HCT116 (cell line): ENCODE data around the gene DAPK2. TPM values are rescaled to one million over a fixed set of nuclear protein-coding genes. Genes with fewer than 3 reads are reported as not detected.
"Not testable (repeated sequence)": the region's sequence is repeated elsewhere in the genome, so short reads cannot be mapped to it uniquely, and the experiment has no call there.

Source experiments
- ATAC-seq: fragments of 200-7000 bp; cut with Tn5 transposase; 2 replicates; pipeline ENCODE4 v1.9.1; 2020; ENCODE audit warnings: mild to moderate bottlenecking, moderate library complexity
- BruUV-seq: library from RNA; stranded (reverse); fragments of 400-500 nt; replicated peaks from 2 replicates; lab custom pipeline; 2021; lab: Mats Ljungman, UMichigan
- CTCF ChIA-PET: fragments of 300-600 bp; sonication (Branson Sonifier 250); formaldehyde crosslinking; loops from one replicate; lab custom pipeline; 2021; ENCODE audit warnings: antibody characterized with exemption; lab: Charles Lee
- POLR2A ChIA-PET: fragments of 300-600, 350-600 bp; sonication (Branson Sonifier 250); formaldehyde crosslinking; loops from one replicate; lab custom pipeline; 2021; ENCODE audit warnings: antibody characterized with exemption; lab: Charles Lee
- RAD21 ChIA-PET, 2 experiments: fragments of 300-600 bp; sonication (Branson Sonifier 250); formaldehyde crosslinking; loops; one replicate each; lab custom pipeline; 2023; ENCODE audit warnings: low total read pairs in 2 of 2; ENCODE audit not compliant: uncharacterized antibody in 2 of 2, unreplicated experiment in 2 of 2, low non-redundant PET in 1 of 2; lab: Charles Lee
- DNase-seq: peaks from one replicate; pipeline ENCODE4 v3.0.0-alpha.2; 2010; ENCODE audit warnings: low read depth, low spot score
- H2AFZ ChIP-seq: fragments of 200-600 bp; shearing (Covaris generic), sonication (generic); 2 replicates; pipeline ENCODE4 v1.6.1; 2017; ENCODE audit warnings: low read depth, mixed run types, mixed read lengths, antibody characterized with exemption, low read length; ENCODE audit not compliant: poor library complexity, severe bottlenecking
- H3K27ac ChIP-seq: 2 replicates; pipeline ENCODE4 v1.5.1; 2012; ENCODE audit warnings: low read depth, low read length
- H3K27me3 ChIP-seq: fragments of 200-600 bp; sonication (generic); 2 replicates; pipeline ENCODE4 v1.6.1; 2016; ENCODE audit warnings: mixed run types, low read length, mixed read lengths; ENCODE audit not compliant: insufficient read depth
- H3K36me3 ChIP-seq, 2 experiments: fragments of 200-500 bp in 1 of 2; fragments of 200-600 bp in 1 of 2; sonication (Bioruptor generic) in 1 of 2; sonication (generic) in 1 of 2; 2 replicates each; pipeline versions ENCODE4 v1.5.1 to v1.6.1; 2014 to 2016; ENCODE audit warnings: low read length in 2 of 2, inconsistent platforms in 1 of 2, mixed read lengths in 1 of 2, mixed run types in 1 of 2; ENCODE audit not compliant: insufficient read depth in 2 of 2, control insufficient read depth in 1 of 2
- H3K4me1 ChIP-seq, 2 experiments: fragments of 200-600 bp in 1 of 2; sonication (generic) in 1 of 2; 2 replicates each; pipeline versions ENCODE4 v1.5.1 to v1.6.1; 2012 to 2017; ENCODE audit warnings: low read length in 2 of 2, inconsistent platforms in 1 of 2, mild to moderate bottlenecking in 1 of 2, mixed read lengths in 1 of 2, mixed run types in 1 of 2, moderate library complexity in 1 of 2; ENCODE audit not compliant: insufficient read depth in 2 of 2, control insufficient read depth in 1 of 2
- H3K4me2 ChIP-seq: fragments of 200-600 bp; sonication (generic); 2 replicates; pipeline ENCODE4 v1.6.1; 2017; ENCODE audit warnings: mixed run types, low read length, mixed read lengths
- H3K4me3 ChIP-seq, 2 experiments: fragments of 200-600 bp in 1 of 2; sonication (generic) in 1 of 2; replicated peaks in 1 of 2; 2 replicates each; pipeline ENCODE4 v1.5.1; 2011 to 2016; ENCODE audit warnings: low read length in 2 of 2, control low read depth in 1 of 2, low read depth in 1 of 2, mild to moderate bottlenecking in 1 of 2, mixed read lengths in 1 of 2, mixed run types in 1 of 2
- H3K79me2 ChIP-seq: fragments of 200-600 bp; sonication (generic); 2 replicates; pipeline ENCODE4 v1.6.1; 2017; ENCODE audit warnings: mild to moderate bottlenecking, mixed run types, low read length, moderate library complexity, mixed read lengths; ENCODE audit not compliant: insufficient read depth
- H3K9ac ChIP-seq: fragments of 200-600 bp; sonication (generic); 2 replicates; pipeline ENCODE4 v1.6.1; 2016; ENCODE audit warnings: low read length, mixed read lengths
- H3K9me2 ChIP-seq: fragments of 200-600 bp; sonication (generic), shearing (Covaris generic); 2 replicates; pipeline ENCODE4 v1.6.1; 2017; ENCODE audit warnings: mixed run types, mild to moderate bottlenecking, moderate library complexity; ENCODE audit not compliant: insufficient read depth
- H3K9me3 ChIP-seq, 2 experiments: fragments of 200-500 bp in 1 of 2; fragments of 200-600 bp in 1 of 2; sonication (Bioruptor generic) in 1 of 2; sonication (generic) in 1 of 2; 2 replicates each; pipeline ENCODE4 v1.6.1; 2014 to 2017; ENCODE audit warnings: low read length in 2 of 2, mixed read lengths in 2 of 2, inconsistent platforms in 1 of 2, low read depth in 1 of 2, mild to moderate bottlenecking in 1 of 2, mixed run types in 1 of 2, moderate library complexity in 1 of 2; ENCODE audit not compliant: control insufficient read depth in 1 of 2, insufficient read depth in 1 of 2
- H4K20me1 ChIP-seq: fragments of 200-600 bp; sonication (generic), shearing (Covaris generic); 2 replicates; pipeline ENCODE4 v1.6.1; 2017; ENCODE audit warnings: mixed run types, mild to moderate bottlenecking, moderate library complexity; ENCODE audit not compliant: insufficient read depth
- EZH2phosphoT487 ChIP-seq: fragments of 200-600 bp; IDR thresholded peaks from 2 replicates; pipeline ENCODE4 v1.6.1; 2018; ENCODE audit warnings: antibody characterized with exemption, borderline replicate concordance
- FOSL1 ChIP-seq: IDR thresholded peaks from 2 replicates; pipeline ENCODE4 v1.6.1; 2012; ENCODE audit warnings: low read depth
- JUND ChIP-seq: IDR thresholded peaks from 2 replicates; pipeline ENCODE4 v1.6.1; 2012
- RAD21 ChIP-seq: IDR thresholded peaks from 2 replicates; pipeline ENCODE4 v1.6.1; 2012; ENCODE audit warnings: low read depth, mild to moderate bottlenecking
- SIN3A ChIP-seq: IDR thresholded peaks from 2 replicates; pipeline ENCODE4 v1.6.1; 2012; ENCODE audit warnings: low read depth
- ZFX ChIP-seq: fragments of 450-650 bp; IDR thresholded peaks from 2 replicates; pipeline ENCODE4 v1.6.1; 2017
- ZNF274 ChIP-seq: fragments of 200-500 bp; sonication (Bioruptor generic); IDR thresholded peaks from 2 replicates; pipeline ENCODE4 v1.6.1; 2014; ENCODE audit warnings: mild to moderate bottlenecking, low read depth, low read length, inconsistent platforms
- intact Hi-C: fragments of 100-400 bp; cut with micrococcal nuclease; formaldehyde crosslinking; loops from 2 replicates; pipeline ENCODE4 v1.10.0; 2022
- total RNA-seq: library from RNA; stranded (reverse); gene quantifications from one replicate; pipeline ENCODE4 v1.2.1, GENCODE V29; 2021; ENCODE audit not compliant: unreplicated experiment
- TF ChIP-seq, protein P1 (sequence below): IDR thresholded peaks from 2 replicates; pipeline ENCODE4 v1.6.1; 2012
- TF ChIP-seq, protein P2 (sequence below), 3 experiments: fragments of 200-600 bp in 1 of 3; sonication (generic) in 1 of 3; IDR thresholded peaks in 2 of 3; conservative IDR thresholded peaks in 1 of 3; 2 replicates each; pipeline ENCODE4 v1.5.1; 2012 to 2017; ENCODE audit warnings: low read depth in 2 of 3, low read length in 2 of 3, antibody characterized with exemption in 1 of 3, borderline replicate concordance in 1 of 3, control low read depth in 1 of 3, mild to moderate bottlenecking in 1 of 3, mixed read lengths in 1 of 3, mixed run types in 1 of 3, moderate library complexity in 1 of 3; ENCODE audit not compliant: insufficient read depth in 1 of 3
- TF ChIP-seq, protein P3 (sequence below): IDR thresholded peaks from 2 replicates; pipeline ENCODE4 v1.6.1; 2012

Gene DAPK2
- total RNA-seq, 1 experiment from 2014 or later: 4.8 TPM

DNA sequence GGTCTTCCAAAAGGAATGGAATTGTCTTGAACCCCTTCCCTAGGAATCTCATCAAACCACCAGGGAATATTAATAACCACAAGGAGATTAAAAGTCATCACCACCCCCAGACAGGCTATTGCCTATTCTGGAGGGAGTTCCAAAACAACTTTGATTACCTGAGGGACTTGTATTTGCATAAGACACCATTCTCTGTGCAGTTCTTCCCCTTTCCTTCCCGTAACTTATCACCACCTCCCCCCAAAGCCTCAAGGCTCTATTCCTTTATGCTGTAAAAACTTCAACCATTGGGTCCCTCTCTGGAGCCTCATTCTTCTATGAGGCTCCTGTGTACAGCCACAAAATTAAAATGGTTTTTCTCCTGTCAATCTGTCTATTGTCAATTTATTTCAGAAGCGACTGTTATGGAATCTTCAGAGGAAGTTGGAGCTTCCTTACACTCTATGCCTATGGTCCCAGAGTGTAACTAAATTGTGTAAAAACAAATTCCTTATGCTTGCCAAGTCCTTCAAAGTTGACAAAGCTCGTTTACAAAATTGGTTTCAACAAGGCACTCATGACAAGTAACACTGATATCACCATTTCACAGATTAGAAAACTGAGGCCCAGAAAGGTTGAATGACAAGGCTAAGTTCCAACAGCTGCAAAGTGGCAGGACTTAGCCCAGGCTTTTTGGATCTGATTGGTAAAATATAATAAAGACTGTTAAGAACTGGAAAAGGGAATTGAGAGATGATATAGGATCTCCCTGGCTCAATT is 144.2 kb downstream of the DAPK2 start (continued):
- TF ChIP-seq ZFX (no peak), SIN3A (no peak), EZH2phosphoT487 (no peak), RAD21 (no peak), FOSL1 (no peak), ZNF274 (no peak)
- TF ChIP-seq, protein P1, sequence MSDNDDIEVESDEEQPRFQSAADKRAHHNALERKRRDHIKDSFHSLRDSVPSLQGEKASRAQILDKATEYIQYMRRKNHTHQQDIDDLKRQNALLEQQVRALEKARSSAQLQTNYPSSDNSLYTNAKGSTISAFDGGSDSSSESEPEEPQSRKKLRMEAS: no peak
- TF ChIP-seq, all 23 proteins: peak for 0

DNA sequence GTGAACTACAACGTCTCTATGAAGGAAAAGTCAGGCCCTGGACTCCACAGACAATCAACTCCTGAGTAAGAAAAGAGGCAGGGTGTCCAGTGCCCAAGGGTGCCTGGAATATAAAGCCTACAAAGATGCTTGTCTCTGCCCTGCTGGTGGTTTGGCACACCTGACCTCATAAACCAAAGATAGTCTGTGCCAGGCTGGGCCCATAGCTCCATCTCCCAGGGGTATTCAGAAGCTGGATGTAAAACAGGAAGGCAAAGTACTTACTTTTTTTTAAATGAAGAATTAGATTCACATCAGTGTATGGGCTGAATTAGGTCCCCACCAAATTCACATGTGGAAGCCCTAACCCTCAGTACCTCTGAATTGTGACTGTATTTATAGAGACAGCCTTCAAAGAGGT is 146.0 kb downstream of the DAPK2 start:
- Histone ChIP-seq H3K27ac (no peak overlapping the region), H3K27me3 (no peaks in the 10 kb centered on the region), H3K4me3 (no peak overlapping the region), H3K4me1 (peaks cover 13 to 16% of the 10 kb centered on the region in 2 experiments; a peak in 3 of 4 replicates), H3K4me2 (no peak overlapping the region), H3K9ac (no peak overlapping the region), H4K20me1 (no peaks in the 10 kb centered on the region), H3K79me2 (no peaks in the 10 kb centered on the region), H3K9me2 (no peaks in the 10 kb centered on the region), H3K9me3 (no peaks in the 10 kb centered on the region), H3K36me3 (no peaks in the 10 kb centered on the region), H2AFZ (no peak overlapping the region)
- BruUV-seq: no TSS peak
- DNase-seq (no peak), ATAC-seq (no peak)
- RAD21 ChIA-PET: no interaction called here
- CTCF ChIA-PET: no interaction called here
- intact Hi-C loops: no loop called here
- TF ChIP-seq ZNF274 (no peak), FOSL1 (no peak), RAD21 (no peak), JUND (no peak)
- TF ChIP-seq, protein P2, sequence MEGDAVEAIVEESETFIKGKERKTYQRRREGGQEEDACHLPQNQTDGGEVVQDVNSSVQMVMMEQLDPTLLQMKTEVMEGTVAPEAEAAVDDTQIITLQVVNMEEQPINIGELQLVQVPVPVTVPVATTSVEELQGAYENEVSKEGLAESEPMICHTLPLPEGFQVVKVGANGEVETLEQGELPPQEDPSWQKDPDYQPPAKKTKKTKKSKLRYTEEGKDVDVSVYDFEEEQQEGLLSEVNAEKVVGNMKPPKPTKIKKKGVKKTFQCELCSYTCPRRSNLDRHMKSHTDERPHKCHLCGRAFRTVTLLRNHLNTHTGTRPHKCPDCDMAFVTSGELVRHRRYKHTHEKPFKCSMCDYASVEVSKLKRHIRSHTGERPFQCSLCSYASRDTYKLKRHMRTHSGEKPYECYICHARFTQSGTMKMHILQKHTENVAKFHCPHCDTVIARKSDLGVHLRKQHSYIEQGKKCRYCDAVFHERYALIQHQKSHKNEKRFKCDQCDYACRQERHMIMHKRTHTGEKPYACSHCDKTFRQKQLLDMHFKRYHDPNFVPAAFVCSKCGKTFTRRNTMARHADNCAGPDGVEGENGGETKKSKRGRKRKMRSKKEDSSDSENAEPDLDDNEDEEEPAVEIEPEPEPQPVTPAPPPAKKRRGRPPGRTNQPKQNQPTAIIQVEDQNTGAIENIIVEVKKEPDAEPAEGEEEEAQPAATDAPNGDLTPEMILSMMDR (IDR thresholded peaks at IDR 0.05 in 2 of 3, conservative IDR thresholded peaks at IDR 0.05 in 1 of 3; ENCODE audit: borderline replicate concordance in 1 of 3, insufficient read depth in 1 of 3, low read depth in 2 of 3, low read length in 2 of 3): no peak
- TF ChIP-seq, protein P3, sequence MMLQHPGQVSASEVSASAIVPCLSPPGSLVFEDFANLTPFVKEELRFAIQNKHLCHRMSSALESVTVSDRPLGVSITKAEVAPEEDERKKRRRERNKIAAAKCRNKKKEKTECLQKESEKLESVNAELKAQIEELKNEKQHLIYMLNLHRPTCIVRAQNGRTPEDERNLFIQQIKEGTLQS: no peak
- POLR2A ChIA-PET: no interaction called here

DNA sequence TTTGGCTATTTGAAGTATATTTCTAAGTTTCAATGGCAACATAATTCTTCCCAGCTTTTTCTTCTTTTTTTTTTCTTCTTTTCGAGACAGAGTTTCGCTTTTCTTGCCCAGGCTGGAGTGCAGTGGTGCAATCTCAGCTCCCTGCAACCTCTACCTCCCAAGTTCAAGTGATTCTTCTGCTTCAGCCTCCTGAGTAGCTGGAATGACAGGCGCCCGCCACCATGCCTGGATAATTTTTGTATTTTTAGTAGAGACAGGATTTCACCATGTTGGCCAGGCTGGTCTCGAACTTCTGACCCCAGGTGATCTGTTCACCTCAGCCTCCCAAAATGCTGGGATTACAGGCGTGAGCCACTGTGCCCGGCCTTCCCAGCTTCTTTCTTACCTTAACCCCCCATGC is 146.7 kb downstream of the DAPK2 start:
- CTCF ChIA-PET, H3K9ac ChIP-seq, H2AFZ ChIP-seq, H3K9me3 ChIP-seq, DNase-seq, H3K36me3 ChIP-seq, H3K4me3 ChIP-seq, H3K79me2 ChIP-seq, RAD21 ChIA-PET, H4K20me1 ChIP-seq, ATAC-seq, intact Hi-C loops, H3K27ac ChIP-seq, POLR2A ChIA-PET, H3K9me2 ChIP-seq, H3K4me2 ChIP-seq, H3K27me3 ChIP-seq, BruUV-seq: not testable (repeated sequence)
- peaks cover 13 to 17% of the 10 kb centered on the region in 2 experiments; a peak in 3 of 4 replicates for H3K4me1 ChIP-seq
